Measurements from ENCODE around the gene WDFY3. TPM values are rescaled to one million over a fixed set of nuclear protein-coding genes. Genes with fewer than 3 reads are reported as not detected.

The WDFY3 gene
- total RNA-seq, 1 experiment from 2014 or later, result 42.7 TPM

DNA sequence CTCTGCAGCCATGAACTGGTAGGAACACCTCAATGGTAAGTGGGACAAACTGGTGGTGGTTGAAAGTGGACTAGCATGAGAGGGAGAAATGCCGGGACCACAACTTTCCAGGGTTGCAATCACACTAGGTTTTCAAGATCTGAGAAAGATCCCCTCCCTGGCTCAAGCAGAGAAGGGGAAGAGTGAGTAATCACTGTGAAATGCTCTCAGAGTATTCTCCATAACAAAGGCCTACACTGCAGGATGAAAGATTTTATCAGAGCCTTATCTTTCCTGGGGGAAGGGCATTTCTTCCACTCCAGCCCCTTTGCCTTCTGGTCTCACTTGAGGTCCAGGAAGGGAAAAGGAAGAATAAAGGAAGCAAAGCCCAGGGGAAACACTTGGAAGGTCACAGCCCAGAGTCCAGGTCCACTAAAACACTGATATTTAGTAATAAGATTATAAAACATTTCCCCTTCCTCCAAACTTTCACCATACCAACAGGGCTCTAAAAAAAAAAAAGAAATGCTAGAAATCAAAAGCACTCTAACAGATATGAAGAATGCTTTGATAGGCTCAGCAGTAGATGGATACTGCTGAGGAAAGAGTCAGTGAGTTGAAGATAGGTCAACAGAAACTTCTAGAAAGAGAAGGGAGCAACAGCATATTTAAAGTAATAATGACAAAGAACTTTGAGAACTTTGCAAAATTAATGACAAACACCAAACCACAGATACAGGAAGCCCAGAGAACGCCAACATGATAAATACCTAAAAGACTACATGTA lies 95.9 kb downstream of the WDFY3 start:
- Histone ChIP-seq H3K4me3 (ENCODE audit: low read depth, low read length) (no peak overlapping the region), H3K36me3 (ENCODE audit: control insufficient read depth, insufficient read depth, low read length) (no peaks in the 10 kb centered on the region; the same call in 1 of the 2 replicates), H3K9me3 (no peaks in the 10 kb centered on the region), H3K27me3 (replicated peaks; ENCODE audit: control insufficient read depth, insufficient read depth, low read length) (no peaks in the 10 kb centered on the region), H3K4me1 (peaks cover 29% of the 10 kb centered on the region)
- Mint-ChIP-seq H3K4me1 (ENCODE audit: low read depth, unreplicated experiment) (peaks cover 22% of the 10 kb centered on the region), H3K9me3 (ENCODE audit: unreplicated experiment) (peaks cover 10% of the 10 kb centered on the region), H3K36me3 (ENCODE audit: insufficient read depth, unreplicated experiment) (no peaks in the 10 kb centered on the region), H3K27ac (ENCODE audit: unreplicated experiment) (peak overlapping the region; percentile 75), H3K4me3 (ENCODE audit: unreplicated experiment) (peak overlapping the region; percentile 64), H3K27me3 (ENCODE audit: insufficient read depth, unreplicated experiment) (no peaks in the 10 kb centered on the region)
- intact Hi-C loops (cut with micrococcal nuclease; ENCODE audit: unreplicated experiment), result loop anchor here (5.0 kb wide), 1 partner anchor 97 kb away; the partner anchor contains the start of gene WDFY3
- TF ChIP-seq, protein P1, sequence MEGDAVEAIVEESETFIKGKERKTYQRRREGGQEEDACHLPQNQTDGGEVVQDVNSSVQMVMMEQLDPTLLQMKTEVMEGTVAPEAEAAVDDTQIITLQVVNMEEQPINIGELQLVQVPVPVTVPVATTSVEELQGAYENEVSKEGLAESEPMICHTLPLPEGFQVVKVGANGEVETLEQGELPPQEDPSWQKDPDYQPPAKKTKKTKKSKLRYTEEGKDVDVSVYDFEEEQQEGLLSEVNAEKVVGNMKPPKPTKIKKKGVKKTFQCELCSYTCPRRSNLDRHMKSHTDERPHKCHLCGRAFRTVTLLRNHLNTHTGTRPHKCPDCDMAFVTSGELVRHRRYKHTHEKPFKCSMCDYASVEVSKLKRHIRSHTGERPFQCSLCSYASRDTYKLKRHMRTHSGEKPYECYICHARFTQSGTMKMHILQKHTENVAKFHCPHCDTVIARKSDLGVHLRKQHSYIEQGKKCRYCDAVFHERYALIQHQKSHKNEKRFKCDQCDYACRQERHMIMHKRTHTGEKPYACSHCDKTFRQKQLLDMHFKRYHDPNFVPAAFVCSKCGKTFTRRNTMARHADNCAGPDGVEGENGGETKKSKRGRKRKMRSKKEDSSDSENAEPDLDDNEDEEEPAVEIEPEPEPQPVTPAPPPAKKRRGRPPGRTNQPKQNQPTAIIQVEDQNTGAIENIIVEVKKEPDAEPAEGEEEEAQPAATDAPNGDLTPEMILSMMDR (IDR thresholded peaks at IDR 0.05; ENCODE audit: insufficient read depth in 1 of 2, low read depth in 1 of 2, low read length in 1 of 2, severe bottlenecking in 1 of 2, unreplicated experiment in 1 of 2), result no peak
- DNase-seq, result peak; percentile 44 to 50
- BruUV-seq (replicated peaks), result no TSS peak
- CTCF ChIA-PET, result no interaction called here
- POLR2A ChIA-PET, result no interaction called here

DNA sequence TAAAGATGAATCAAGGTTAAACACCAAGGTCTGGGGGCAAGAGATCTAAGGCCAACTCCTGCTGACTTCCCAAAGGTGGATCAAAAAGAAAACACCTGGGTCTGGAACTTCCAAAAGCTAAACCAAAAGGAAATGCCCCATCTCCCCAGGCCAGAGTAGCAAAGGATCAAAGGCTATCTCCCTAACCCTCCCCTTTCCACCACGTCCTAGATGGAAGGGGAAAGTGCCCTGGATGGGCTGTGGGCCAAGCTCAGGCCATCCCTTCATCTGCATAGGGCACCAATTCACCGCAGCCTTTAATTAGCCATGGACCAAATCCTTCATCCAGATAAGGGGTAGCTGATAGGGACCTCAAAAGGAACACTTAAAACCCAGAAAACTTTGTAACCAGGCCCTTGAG lies 100.2 kb downstream of the WDFY3 start:
- TF ChIP-seq, protein P1 (IDR thresholded peaks at IDR 0.05; ENCODE audit: insufficient read depth in 1 of 2, low read depth in 1 of 2, low read length in 1 of 2, severe bottlenecking in 1 of 2, unreplicated experiment in 1 of 2), result no peak
- Mint-ChIP-seq H3K4me3 (ENCODE audit: unreplicated experiment) (no peak overlapping the region), H3K27ac (ENCODE audit: unreplicated experiment) (no peak overlapping the region), H3K9me3 (ENCODE audit: unreplicated experiment) (peaks cover 8% of the 10 kb centered on the region), H3K27me3 (ENCODE audit: insufficient read depth, unreplicated experiment) (no peaks in the 10 kb centered on the region), H3K36me3 (ENCODE audit: insufficient read depth, unreplicated experiment) (peaks cover 5% of the 10 kb centered on the region), H3K4me1 (ENCODE audit: low read depth, unreplicated experiment) (peaks cover 18% of the 10 kb centered on the region)
- no peaks in the 10 kb centered on the region; the same call in 1 of the 2 replicates for H3K36me3 ChIP-seq (ENCODE audit: control insufficient read depth, insufficient read depth, low read length)
- no peak for DNase-seq
- H3K9me3 ChIP-seq, result no peaks in the 10 kb centered on the region
- no peaks in the 10 kb centered on the region for H3K27me3 ChIP-seq (replicated peaks; ENCODE audit: control insufficient read depth, insufficient read depth, low read length)
- H3K4me1 ChIP-seq, result peaks cover 24% of the 10 kb centered on the region
- no peak overlapping the region for H3K4me3 ChIP-seq (ENCODE audit: low read depth, low read length)
- ChIA-PET POLR2A (no interaction called here), CTCF (no interaction called here)
- BruUV-seq (replicated peaks), result no TSS peak
- intact Hi-C loops (cut with micrococcal nuclease; ENCODE audit: unreplicated experiment), result no loop called here

DNA sequence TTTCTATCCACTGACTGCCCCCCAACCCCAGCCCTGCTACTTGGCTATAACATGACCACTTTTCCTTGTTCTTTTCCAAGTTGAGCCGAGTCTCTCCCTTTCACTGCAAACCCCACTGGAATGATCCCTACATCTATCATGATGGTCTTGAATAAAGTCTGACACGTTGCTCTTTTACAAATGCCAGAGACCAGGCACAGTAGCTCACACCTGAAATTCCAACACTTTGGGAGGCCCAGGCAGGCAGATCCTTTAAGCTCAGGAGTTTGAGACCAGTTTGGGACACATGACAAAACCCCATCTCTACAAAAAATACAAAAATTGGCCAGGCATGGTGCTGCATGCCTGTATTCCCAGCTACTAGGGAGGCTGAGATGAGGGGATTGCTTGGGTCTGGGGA lies 100.9 kb downstream of the WDFY3 start:
- no peak for DNase-seq
- H3K4me1 ChIP-seq, result peaks cover 17% of the 10 kb centered on the region; the same call in 1 of the 2 replicates
- ChIA-PET CTCF (no interaction called here), POLR2A (no interaction called here)
- intact Hi-C loops (cut with micrococcal nuclease; ENCODE audit: unreplicated experiment), result no loop called here
- Mint-ChIP-seq H3K4me1 (ENCODE audit: low read depth, unreplicated experiment) (peaks cover 11% of the 10 kb centered on the region), H3K27me3 (ENCODE audit: insufficient read depth, unreplicated experiment) (no peaks in the 10 kb centered on the region), H3K4me3 (ENCODE audit: unreplicated experiment) (no peak overlapping the region), H3K27ac (ENCODE audit: unreplicated experiment) (no peak overlapping the region), H3K9me3 (ENCODE audit: unreplicated experiment) (peaks cover under 1% of the 10 kb centered on the region), H3K36me3 (ENCODE audit: insufficient read depth, unreplicated experiment) (peaks cover 5% of the 10 kb centered on the region)
- no TSS peak for BruUV-seq (replicated peaks)
- no peaks in the 10 kb centered on the region for H3K27me3 ChIP-seq (replicated peaks; ENCODE audit: control insufficient read depth, insufficient read depth, low read length)
- TF ChIP-seq, protein P1 (IDR thresholded peaks at IDR 0.05; ENCODE audit: insufficient read depth in 1 of 2, low read depth in 1 of 2, low read length in 1 of 2, severe bottlenecking in 1 of 2, unreplicated experiment in 1 of 2), result no peak
- no peak overlapping the region for H3K4me3 ChIP-seq (ENCODE audit: low read depth, low read length)
- no peaks in the 10 kb centered on the region; the same call in 1 of the 2 replicates for H3K36me3 ChIP-seq (ENCODE audit: control insufficient read depth, insufficient read depth, low read length)
- no peaks in the 10 kb centered on the region for H3K9me3 ChIP-seq
